ENCODE measurements around the gene NBEA.

Gene NBEA

GRCh38 chr13:35557475-35557874, 615.4 kb downstream of the NBEA start:
- TF ChIP-seq EP300 (IDR thresholded peaks at IDR 0.05; ENCODE audit: borderline replicate concordance) (no peak), YY1 (IDR thresholded peaks at IDR 0.05; ENCODE audit: low read depth) (no peak), NFIC (IDR thresholded peaks at IDR 0.05) (no peak), CEBPB (IDR thresholded peaks at IDR 0.05) (no peak), USF1 (IDR thresholded peaks at IDR 0.05) (no peak), CREB1 (IDR thresholded peaks at IDR 0.05; ENCODE audit: low read depth) (no peak), MAX (IDR thresholded peaks at IDR 0.05) (no peak), TAF1 (IDR thresholded peaks at IDR 0.05; ENCODE audit: low read depth) (no peak), REST (IDR thresholded peaks at IDR 0.05; ENCODE audit: low read depth) (no peak), EGR1 (IDR thresholded peaks at IDR 0.05) (no peak), TEAD4 (IDR thresholded peaks at IDR 0.05) (no peak), TCF12 (IDR thresholded peaks at IDR 0.05; ENCODE audit: low read depth) (no peak), FOXM1 (IDR thresholded peaks at IDR 0.05; ENCODE audit: borderline replicate concordance, low read depth) (no peak), RAD21 (IDR thresholded peaks at IDR 0.05; ENCODE audit: low read depth) (no peak), ZBTB7A (IDR thresholded peaks at IDR 0.05; ENCODE audit: low read depth) (no peak)

DNA sequence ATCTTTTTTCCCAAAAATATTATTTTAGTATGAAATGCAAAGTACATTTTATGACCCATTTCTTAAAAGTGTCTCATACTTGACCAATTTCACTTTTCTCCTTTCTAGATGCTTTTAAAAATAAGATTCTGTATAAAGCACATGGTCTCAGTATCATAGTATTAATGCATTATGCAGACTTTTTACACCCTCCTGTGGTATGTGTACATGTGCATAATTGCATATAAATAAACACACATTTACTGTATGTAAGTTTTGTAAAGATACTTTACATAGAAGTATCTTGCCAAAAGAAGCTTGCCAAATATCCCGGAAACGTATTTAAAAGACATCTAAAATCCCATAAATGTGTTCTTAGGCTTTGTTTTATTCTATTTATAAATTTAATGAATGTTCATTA, 619.5 kb downstream of the NBEA start:
- TF ChIP-seq RAD21 (IDR thresholded peaks at IDR 0.05; ENCODE audit: low read depth) (no peak), TEAD4 (IDR thresholded peaks at IDR 0.05) (no peak), REST (IDR thresholded peaks at IDR 0.05; ENCODE audit: low read depth) (no peak), CEBPB (IDR thresholded peaks at IDR 0.05) (no peak), USF1 (IDR thresholded peaks at IDR 0.05) (no peak), NFIC (IDR thresholded peaks at IDR 0.05) (no peak), TCF12 (IDR thresholded peaks at IDR 0.05; ENCODE audit: low read depth) (no peak), CREB1 (IDR thresholded peaks at IDR 0.05; ENCODE audit: low read depth) (no peak), MAX (IDR thresholded peaks at IDR 0.05) (no peak), FOXM1 (IDR thresholded peaks at IDR 0.05; ENCODE audit: borderline replicate concordance, low read depth) (no peak), TAF1 (IDR thresholded peaks at IDR 0.05; ENCODE audit: low read depth) (no peak), EGR1 (IDR thresholded peaks at IDR 0.05) (no peak), ZBTB7A (IDR thresholded peaks at IDR 0.05; ENCODE audit: low read depth) (no peak), YY1 (IDR thresholded peaks at IDR 0.05; ENCODE audit: low read depth) (no peak), EP300 (IDR thresholded peaks at IDR 0.05; ENCODE audit: borderline replicate concordance) (no peak)

GRCh38 chr13:35565273-35565672, 623.2 kb downstream of the NBEA start:
- TF ChIP-seq NFIC (IDR thresholded peaks at IDR 0.05) = no peak
- no peak for TF ChIP-seq TAF1 (IDR thresholded peaks at IDR 0.05; ENCODE audit: low read depth)
- TF ChIP-seq ZBTB7A (IDR thresholded peaks at IDR 0.05; ENCODE audit: low read depth) = no peak
- TF ChIP-seq MAX (IDR thresholded peaks at IDR 0.05) = no peak
- no peak for TF ChIP-seq EP300 (IDR thresholded peaks at IDR 0.05; ENCODE audit: borderline replicate concordance)
- TF ChIP-seq RAD21 (IDR thresholded peaks at IDR 0.05; ENCODE audit: low read depth) = no peak
- TF ChIP-seq CEBPB (IDR thresholded peaks at IDR 0.05) = no peak
- no peak for TF ChIP-seq USF1 (IDR thresholded peaks at IDR 0.05)
- TF ChIP-seq TCF12 (IDR thresholded peaks at IDR 0.05; ENCODE audit: low read depth) = no peak
- TF ChIP-seq FOXM1 (IDR thresholded peaks at IDR 0.05; ENCODE audit: borderline replicate concordance, low read depth) = no peak
- no peak for TF ChIP-seq TEAD4 (IDR thresholded peaks at IDR 0.05)
- TF ChIP-seq YY1 (IDR thresholded peaks at IDR 0.05; ENCODE audit: low read depth) = no peak
- TF ChIP-seq REST (IDR thresholded peaks at IDR 0.05; ENCODE audit: low read depth) = no peak
- TF ChIP-seq CREB1 (IDR thresholded peaks at IDR 0.05; ENCODE audit: low read depth) = no peak
- no peak for TF ChIP-seq EGR1 (IDR thresholded peaks at IDR 0.05)

Measured in Ishikawa (cell line).